ENCODE results near the gene PTPRJ. TPM values are rescaled to one million over a fixed set of nuclear protein-coding genes. Genes with fewer than 3 reads are reported as not detected.
A peak's percentile ranks its signal among the peaks of the same experiment; 100 is the strongest.
"Not testable (repeated sequence)": the region's sequence is repeated elsewhere in the genome, so short reads cannot be mapped to it uniquely, and the experiment has no call there.

Gene PTPRJ
- total and polyA plus RNA-seq, 2 of the 13 experiments (the other 11 are each of a cell fraction or from before 2014, with no cell fraction given) = 1.0 to 1.2 TPM

GRCh38 chr11:48139896-48140295, 159.5 kb downstream of the PTPRJ start:
- BruUV-seq (replicated peaks) = not testable (repeated sequence)

GRCh38 chr11:48141475-48142122, 161.2 kb downstream of the PTPRJ start:
- Histone ChIP-seq H3K79me2 (ENCODE audit: insufficient read depth, low read length) (no peaks in the 10 kb centered on the region), H4K20me1 (ENCODE audit: insufficient read depth, low read length) (no peaks in the 10 kb centered on the region), H3K4me2 (ENCODE audit: low read depth, low read length) (no peak overlapping the region), H3K27me3 (ENCODE audit: control insufficient read depth in 1 of 2, insufficient read depth in 2 of 2, low read length in 2 of 2) (no peaks in the 10 kb centered on the region), H3K4me3 (replicated peaks in 1 of 3; ENCODE audit: insufficient read depth in 1 of 3, low read depth in 2 of 3, low read length in 3 of 3) (no peak overlapping the region), H3K9ac (ENCODE audit: insufficient read depth, low read depth, low read length) (no peak overlapping the region), H3K27ac (ENCODE audit: extremely low read length, insufficient read depth, low read length) (no peak overlapping the region), H3K36me3 (replicated peaks in 1 of 2; ENCODE audit: control insufficient read depth in 1 of 2, insufficient read depth in 2 of 2, low read length in 2 of 2) (no peaks in the 10 kb centered on the region), H2AFZ (ENCODE audit: low read length) (no peak overlapping the region), H3K4me1 (ENCODE audit: insufficient read depth, low read length) (no peaks in the 10 kb centered on the region), H3K9me3 (ENCODE audit: low read length) (no peaks in the 10 kb centered on the region)
- ATAC-seq (no peak), DNase-seq (ENCODE audit: low spot score) (no peak), FAIRE-seq (no peak)
- intact Hi-C loops (cut with micrococcal nuclease; ENCODE audit: unreplicated experiment) = no loop called here
- BruUV-seq (replicated peaks) = no TSS peak
- POLR2A ChIA-PET = no interaction called here
- in situ Hi-C loops (cut with HindIII; ENCODE audit: extremely low pct_ligation_motif_present, low pct_unique_long_range_greater_than_20kb) = no loop called here
- CTCF ChIA-PET (ENCODE audit: low intra/inter-chr PET ratio, low total read pairs) = no interaction called here
- WGBS (ENCODE audit: low lambda C conversion rate) = 74% methylated on average over 3 of the region's 3 CpGs
- TF ChIP-seq ZNF609 (CRISPR knock-in tag; IDR thresholded peaks at IDR 0.05; ENCODE audit: borderline replicate concordance) = no peak

More at GRCh38 chr11:48139896-48140295, 159.5 kb downstream of the PTPRJ start:
- H2AFZ ChIP-seq (ENCODE audit: low read length); in situ Hi-C loops (cut with HindIII; ENCODE audit: extremely low pct_ligation_motif_present, low pct_unique_long_range_greater_than_20kb); H3K9me3 ChIP-seq (ENCODE audit: low read length); DNase-seq (ENCODE audit: low spot score); H3K27me3 ChIP-seq (ENCODE audit: control insufficient read depth in 1 of 2, insufficient read depth in 2 of 2, low read length in 2 of 2); H3K4me3 ChIP-seq (replicated peaks in 1 of 3; ENCODE audit: insufficient read depth in 1 of 3, low read depth in 2 of 3, low read length in 3 of 3); CTCF ChIA-PET (ENCODE audit: low intra/inter-chr PET ratio, low total read pairs); H3K36me3 ChIP-seq (replicated peaks in 1 of 2; ENCODE audit: control insufficient read depth in 1 of 2, insufficient read depth in 2 of 2, low read length in 2 of 2); intact Hi-C loops (cut with micrococcal nuclease; ENCODE audit: unreplicated experiment); POLR2A ChIA-PET; H3K79me2 ChIP-seq (ENCODE audit: insufficient read depth, low read length); H3K4me2 ChIP-seq (ENCODE audit: low read depth, low read length); H3K9ac ChIP-seq (ENCODE audit: insufficient read depth, low read depth, low read length); H3K27ac ChIP-seq (ENCODE audit: extremely low read length, insufficient read depth, low read length); H4K20me1 ChIP-seq (ENCODE audit: insufficient read depth, low read length); H3K4me1 ChIP-seq (ENCODE audit: insufficient read depth, low read length); FAIRE-seq; ATAC-seq: not testable (repeated sequence)
- TF ChIP-seq CEBPB (IDR thresholded peaks at IDR 0.05; ENCODE audit: borderline replicate concordance, low read depth, low read length) = peak; percentile 20; the same call in 1 of the 2 replicates
- WGBS (ENCODE audit: low lambda C conversion rate) = 88% methylated on average over 3 of the region's 3 CpGs
